GM18868 (cell line): ENCODE measurements around the gene PRDM11.
"Not testable (repeated sequence)": the region's sequence is repeated elsewhere in the genome, so short reads cannot be mapped to it uniquely, and the experiment has no call there.

Source experiments
- ATAC-seq: cut with Tn5 transposase; IDR thresholded peaks from one replicate; pipeline ENCODE4 v1.9.1; 2021; ENCODE audit warnings: mild to moderate bottlenecking, moderate library complexity; ENCODE audit not compliant: unreplicated experiment

PRDM11 gene

DNA sequence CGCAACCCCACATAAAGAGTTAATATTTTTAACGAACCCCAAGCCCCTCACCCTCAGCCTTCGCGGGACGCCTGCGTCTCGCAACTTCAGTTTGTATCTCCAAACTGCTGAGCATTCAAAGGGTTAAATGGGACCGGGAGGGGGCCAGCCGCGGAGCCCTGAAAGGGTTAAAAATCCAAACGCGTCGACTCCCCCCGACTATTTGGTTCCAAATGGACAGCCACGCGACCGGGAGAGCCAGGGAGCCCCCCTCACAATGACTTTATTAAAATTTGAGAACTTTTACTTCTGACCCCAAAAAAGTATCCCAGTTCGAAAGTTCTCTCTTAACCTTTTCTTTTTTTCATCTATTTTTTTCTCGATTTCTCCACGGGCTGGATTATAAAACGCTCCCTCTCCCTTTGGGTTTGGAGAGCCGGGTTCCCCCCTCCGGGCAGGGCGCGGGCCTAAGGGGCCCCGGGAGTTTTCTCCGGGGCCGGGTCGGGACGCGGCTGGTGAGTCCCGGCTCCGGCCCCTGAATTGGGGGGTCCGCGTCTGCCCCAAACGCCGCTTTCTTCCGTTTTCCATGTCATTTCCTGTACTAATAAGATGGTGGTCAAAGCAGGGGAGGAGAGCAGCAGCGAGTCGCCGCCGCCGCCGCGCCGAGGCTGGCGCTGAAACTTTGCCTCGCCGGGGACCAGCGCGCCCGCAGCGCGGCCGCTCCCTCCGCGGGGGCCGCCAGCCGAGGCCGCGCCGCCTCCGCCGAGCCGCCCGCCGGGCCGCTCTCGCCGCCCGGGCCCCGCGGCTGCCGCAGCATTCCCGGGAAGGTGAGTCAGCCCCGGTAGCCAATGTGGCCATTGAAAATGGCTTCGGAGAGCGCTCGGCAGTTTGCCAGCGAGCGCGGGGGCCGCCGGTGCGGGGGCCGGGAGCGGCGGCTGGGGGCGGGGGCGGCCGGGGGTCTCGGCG is at the start of gene PRDM11:
PRDM11 (plus strand) TSS at position 568 of the 945 bp plus-strand sequence. CDS start 35,128 bp downstream, outside the sequence.
- peak; percentile 29 for ATAC-seq

DNA sequence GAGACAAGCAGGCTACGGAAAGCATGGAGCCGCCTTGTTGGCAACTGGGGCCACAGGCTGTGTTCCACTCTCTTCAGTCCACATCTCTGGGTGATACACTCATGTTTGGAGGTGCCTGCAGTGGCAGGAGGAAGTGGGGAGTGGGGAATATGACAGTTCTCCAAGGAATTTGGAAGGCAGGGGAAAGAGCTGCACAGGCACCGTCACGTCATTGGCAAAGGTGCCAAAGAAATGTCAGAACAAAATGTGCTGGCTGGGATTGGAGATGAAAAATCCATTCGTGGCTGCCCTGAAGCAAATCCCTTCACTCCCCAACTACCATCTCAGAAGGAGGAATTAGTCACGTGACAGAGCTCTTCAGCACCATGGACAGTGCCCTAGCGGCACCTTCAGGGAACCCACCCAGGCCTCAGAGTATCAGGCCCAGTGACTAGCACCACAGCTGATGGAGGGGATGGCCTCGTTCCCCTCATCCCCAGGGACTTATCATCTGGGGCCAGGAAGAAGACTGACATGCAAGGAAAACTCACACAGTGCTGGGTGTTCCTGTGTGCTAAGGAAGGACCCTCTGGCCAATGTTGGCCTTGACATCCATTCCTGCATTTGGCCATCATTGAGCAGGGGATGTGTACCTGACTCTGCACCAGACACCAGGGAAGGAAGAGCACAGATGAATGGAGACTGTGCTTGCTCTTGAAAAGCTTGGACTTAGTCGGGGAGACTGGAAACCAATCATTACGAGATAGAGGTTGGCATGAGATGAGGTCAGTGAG is 48.5 kb upstream of the PRDM11 start:
- no peak for ATAC-seq

DNA sequence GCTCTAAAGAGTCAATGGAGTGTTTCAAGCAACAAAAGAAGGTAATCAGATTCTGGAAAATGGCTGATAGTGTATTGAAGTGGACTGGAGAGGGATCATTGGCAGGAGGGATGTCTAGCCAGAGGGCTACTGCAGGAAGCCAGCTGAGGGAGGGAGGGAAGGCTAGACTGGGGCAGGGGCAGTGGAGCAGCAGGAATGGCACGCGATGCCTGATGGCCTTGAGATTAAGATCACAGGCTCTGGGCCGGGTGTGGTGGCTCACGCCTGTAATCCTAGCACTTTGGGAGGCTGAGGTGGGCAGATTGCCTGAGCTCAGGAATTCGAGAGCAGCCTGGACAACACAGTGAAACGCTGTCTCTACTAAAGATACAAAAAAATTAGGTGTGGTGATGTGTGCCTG is 47.5 kb upstream of the PRDM11 start:
- ATAC-seq: no peak

DNA sequence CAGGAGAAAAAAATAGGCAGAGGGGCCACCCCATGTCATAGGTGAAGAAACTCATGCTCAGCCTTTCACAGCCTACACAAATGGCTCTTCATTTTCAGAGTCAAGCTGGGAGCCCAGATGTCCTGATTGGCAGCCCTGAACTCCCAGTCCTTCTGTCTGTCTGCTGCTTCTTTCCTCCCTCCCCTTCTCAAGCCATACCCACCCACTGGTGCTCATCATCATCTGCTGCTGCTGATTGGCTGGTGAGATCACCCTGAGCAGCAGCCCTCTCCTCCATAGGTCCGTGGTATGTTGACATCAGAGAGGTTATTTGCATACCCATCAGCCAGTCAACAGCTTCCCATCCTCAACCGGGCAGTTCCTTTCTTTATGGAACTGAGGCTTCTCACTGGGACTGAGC is 46.1 kb upstream of the PRDM11 start:
- ATAC-seq: no peak

DNA sequence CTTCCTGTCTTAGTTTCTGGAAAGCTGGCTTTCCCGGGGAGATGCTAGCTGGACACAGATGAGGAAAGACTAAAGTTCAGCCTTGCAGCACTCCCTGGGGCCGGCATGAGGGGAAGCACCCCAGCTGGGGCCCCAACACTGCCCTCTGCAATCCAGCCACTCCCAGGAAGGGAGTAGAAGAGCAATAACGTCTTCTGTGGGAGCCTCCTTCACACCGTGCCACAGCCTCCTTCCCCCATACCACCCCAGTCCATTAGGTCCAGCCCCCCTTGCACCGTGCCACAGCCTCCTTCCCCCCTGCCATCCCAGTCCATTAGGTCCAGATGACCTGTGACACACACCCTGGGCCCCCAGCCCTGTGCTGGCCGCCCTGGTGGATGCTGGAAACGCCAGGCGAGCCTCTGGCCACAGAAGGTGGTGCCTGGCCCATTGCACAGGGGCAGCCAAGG is 44.1 kb upstream of the PRDM11 start:
- no peak for ATAC-seq

DNA sequence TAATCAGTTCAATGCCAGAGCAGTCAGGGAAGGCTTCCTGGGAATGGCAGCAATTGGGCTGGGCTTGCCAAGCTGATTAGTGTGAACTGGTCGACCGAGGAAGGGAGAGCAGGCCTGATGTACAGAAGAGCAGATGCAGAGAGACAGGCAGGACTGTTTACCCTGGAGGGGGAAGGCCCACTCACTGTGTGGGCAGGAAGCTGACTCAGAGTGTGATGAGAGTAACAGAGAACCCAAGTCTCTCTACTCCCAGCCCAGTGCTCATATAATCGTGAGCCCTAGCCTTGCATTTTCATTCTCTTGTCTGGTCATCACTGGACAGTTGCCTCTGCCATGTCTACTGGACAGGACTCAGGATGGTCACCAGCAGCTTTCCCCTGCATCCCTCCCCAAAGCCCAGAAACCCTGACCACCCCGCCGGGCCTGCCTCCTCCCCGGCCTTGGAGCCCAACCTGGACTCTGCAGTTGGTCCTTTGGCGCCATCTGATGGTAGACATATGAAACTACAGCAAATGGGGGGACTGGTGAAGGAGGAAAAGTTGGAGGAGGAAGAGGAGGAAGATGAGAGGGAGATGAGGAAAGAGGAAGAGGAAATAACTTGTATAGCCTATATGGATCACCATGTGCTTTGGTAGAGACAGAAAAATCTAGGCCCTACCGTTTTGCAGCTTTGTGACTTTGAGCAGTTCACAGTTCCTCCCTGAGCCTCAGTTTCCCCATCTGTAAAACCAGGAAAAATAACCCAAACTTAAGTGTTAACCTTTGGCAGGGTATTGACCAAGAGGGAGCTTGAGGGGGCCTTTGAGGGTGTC is 43.4 kb upstream of the PRDM11 start:
- ATAC-seq: peak; percentile 82

DNA sequence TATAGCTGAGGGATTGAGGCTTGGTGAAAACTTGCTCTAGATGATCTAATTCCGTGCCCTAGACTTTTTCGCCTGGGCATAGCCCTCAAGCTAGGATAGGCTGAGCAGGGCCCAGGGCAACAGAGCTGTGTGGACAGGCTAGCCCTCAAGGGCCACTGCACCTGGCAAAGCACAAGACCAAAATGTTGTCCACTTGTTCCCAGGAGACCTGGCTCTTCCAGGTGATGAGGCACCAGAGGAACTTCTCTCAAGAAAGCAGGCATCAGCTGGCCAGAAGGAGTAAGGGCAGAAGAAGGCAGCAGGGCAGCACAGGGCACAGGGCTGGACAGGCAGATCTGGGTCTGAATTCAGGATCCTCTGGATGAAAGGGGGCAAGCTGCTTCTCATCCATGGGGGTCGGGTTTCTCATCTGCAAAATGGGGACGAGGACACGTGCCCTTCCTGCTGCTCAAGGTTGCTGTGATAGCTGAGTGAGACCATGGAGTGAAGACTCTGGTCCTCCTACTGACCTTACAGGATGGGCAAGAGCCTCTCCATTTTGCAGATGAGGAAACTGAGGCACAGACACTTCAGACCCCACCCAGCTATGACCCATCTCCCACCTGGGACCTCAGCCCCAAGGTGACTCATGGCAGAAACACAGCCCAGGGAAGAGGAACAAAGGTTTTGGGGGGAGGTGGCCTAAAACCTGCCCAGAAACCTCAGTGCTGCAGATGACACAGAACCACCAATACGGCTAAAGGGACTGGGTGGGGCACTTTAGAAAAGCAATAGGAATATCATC is 42.2 kb upstream of the PRDM11 start:
- no peak for ATAC-seq

DNA sequence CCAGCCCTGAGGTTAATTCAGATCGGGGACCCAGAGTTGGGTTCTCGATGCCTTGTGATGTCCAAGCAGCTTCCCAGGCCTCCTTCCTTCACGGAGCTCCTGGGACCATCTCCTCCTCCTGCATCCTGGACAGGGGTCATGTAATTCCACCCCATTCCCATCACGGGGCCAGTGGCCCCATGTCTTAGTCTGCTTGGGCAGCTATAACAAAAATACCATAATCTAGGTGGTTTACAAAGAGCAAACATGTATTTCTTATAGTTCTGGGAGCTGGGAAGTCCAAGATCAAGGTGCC is 41.7 kb upstream of the PRDM11 start:
- no peak for ATAC-seq

DNA sequence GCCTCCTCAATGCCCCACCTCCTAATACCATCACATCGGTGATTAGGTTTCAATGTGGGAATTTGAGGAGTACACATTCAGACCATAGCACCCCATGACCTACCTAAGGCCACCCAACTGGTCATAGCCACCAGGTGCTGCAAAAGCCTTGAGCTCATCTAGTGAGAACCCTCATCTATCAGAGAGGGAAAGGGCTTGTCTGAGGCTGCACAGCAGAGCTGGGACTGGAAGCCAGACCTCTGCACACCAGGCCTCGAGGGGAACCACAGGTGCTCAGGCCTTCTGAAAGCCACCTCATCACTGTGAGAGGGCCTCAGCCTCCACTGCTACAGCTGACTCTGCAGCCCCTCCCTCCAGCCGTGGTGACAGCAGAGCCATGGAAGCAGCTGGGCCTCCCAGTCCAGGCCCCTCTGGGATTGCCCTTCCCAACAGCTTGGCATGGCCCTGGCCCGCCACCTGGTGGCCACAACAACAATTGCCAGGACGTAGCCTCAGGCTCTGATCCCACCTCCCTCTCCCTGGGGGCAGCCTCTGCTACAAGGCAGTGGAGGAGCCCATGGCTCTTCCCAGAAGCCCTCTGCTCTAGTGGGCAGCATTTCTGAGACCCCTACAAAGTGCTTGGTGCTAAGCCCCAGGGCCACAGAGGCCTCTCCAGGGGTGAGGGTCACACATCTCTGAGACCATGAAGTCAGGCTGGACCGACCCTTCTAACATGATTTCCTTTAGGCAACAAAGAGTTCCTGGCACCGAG is 41.0 kb upstream of the PRDM11 start:
- peak; percentile 65 for ATAC-seq

DNA sequence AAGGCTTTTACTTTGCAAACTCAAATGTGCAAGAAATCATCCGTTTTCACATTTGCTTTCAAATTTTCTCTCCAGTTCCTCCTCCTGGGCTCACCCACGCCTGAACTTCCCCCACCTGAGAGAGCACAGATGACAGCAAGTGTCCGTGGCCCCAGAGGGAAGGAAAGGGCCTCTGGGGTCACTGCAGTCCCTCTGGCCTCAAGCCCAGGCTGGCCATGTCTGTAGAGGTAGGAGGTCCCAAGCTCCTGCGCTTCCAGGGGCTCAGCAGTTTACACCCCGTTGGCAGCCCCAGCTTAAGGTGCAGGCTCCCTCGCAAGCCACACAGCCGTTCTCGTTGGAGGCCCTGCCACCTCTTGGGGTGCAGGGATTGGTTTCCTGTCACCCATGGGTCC is 40.5 kb upstream of the PRDM11 start:
- ATAC-seq: no peak

DNA sequence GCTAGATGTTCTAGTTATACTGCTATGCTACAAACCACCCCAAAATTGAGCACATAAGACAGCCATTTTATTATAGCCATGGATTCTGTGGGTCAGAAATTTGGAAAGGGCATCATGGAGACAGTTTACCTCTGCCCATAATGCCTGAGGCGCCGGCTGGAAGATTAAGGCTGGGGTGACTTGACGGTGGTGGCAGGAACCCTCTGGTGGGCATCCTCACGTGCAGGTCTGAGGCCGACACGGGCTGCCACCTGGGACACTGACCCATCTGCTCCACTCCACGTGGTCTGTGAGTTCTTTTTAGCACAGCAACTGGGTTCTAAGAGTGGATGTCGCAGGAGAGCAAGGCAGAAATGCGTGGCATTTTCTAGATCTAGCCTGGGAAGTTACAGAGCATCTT is 40.0 kb upstream of the PRDM11 start:
- ATAC-seq: no peak

DNA sequence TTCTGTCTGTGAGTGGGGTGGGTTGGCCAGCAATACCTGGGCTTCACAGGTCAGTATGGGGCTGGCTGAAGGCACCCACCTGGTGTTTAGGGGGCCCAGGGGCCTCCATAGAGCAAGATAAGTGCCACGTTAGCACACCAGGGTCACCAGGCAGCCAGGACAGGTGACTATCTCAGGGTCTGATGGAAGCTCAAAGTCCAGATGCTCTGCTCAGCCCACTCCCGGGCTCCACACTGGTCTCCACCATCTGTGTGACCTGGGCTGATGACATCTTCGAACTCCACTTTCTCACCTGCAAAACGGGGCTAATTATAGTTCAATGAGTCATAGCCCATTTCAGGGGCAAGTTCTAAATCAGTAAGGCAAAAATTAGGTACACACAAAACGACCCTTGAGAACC is 39.4 kb upstream of the PRDM11 start:
- no peak for ATAC-seq

DNA sequence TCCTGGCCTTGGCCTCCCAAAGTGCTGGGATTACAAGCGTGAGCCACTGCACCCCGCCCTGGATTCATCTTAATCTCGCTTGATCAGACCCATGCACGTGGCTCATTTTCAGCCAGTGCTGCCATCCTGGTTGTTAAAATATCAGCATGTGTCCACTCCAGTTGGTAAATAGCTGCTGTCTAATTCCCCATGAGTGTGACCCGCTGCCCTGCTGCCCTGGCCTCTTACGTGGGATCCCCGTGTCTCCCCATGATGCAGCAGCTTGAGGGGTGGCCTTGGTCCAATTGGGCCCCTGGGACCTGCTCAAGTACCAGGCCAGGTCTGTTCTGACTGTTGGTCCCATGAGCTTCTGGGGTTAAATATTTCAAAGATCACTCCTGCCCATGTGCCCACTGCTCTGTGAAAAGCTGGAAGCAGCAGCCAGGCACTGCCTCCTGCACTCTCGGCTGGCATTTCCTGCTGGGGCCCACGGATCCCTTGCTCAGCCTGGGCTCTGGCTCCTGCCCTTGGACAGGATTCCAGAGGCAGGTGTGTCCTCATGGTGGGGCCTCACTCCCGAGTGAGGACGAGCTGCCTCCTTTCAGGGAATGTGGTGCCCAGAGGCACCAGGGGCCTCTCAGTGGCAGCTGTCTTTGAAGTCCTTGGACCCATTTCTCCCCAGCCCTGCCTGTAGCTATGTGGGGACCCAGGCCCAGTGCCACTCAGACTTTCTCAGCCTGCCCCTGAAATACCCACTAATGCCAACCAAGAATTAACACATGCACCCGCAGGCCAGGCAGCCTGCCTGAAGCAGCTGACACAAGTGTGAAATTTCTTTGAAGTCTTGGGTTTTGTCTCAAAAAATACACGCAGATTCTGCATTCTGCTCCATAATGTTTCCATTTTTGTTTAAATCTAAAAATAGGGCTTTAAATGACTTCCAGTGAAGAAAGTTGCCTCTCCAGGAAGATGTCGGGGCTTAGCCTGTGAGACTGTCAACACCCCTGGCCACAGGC is 38.1 kb upstream of the PRDM11 start:
- no peak for ATAC-seq

DNA sequence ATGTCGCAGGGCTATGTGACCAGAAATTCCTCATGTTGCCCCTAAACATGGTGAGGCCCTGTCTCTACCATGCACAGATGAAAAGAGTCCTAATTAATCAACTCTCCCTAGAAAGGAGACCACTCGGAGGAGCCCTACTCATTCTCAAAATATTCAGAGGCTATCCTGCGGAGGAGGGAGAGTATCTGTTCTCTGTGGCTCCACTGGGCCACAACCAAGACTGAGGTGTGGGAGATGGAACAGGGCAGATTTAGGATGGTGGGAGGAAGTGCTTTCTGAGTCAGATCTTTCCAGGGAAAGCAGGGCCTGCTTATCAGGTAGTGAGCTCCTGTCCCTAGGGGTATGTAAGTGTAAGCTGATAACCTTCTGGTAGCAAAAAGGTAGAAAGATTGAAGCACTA is 37.0 kb upstream of the PRDM11 start:
- ATAC-seq: no peak

DNA sequence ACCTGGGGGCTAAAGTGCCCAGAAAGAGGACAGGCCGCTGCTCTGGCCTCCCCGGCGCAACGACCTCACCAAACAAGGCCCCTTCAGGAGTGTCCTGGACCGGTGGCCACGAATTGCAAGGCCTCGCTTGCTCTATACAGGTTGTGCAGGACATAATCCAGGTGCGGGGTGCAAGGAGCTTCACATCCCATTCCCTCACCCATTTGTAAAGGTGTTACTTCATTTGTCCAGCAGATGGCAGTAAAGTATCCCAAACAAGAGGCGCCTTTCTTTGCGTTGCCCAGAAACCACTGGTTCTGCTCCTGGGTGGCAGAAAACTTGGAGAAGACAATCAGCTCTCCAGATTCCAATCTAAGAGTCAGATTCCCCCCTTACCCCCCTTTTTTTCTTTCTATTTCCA is 35.9 kb upstream of the PRDM11 start:
- ATAC-seq: no peak

DNA sequence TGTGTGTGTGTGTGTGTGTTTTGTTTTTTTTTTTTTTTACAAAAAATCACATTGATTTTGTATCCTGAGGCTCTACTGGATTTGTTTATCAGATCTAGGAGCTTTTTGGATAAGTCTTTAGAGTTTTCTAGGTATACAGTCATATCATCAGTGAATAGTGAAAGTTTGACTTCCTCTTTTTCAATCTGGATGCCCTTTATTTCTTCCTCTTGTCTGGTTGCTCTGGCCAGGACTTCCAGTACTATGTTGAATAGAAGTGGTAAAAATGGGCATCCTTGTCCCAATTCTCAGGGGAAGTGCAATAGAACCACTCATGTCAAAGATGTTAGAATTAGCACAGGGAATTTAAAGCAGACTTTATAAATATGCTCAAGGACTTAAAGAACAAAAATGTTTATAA is 32.6 kb upstream of the PRDM11 start:
- no peak for ATAC-seq

DNA sequence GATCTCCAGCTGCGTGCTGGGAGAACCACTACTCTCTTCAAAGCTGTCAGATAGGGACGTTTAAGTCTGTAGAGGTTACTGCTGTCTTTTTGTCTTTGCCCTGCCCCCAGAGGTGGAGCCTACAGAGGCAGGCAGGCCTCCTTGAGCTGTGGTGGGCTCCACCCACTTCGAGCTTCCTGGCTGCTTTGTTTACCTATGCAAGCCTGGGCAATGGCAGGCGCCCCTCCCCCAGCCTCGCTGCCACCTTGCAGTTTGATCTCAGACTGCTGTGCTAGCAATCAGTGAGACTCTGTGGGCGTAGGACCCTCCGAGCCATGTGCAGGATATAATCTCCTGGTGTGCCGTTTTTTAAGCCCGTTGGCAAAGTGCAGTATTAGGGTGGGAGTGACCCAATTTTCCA is 18.6 kb upstream of the PRDM11 start:
- ATAC-seq: not testable (repeated sequence)

DNA sequence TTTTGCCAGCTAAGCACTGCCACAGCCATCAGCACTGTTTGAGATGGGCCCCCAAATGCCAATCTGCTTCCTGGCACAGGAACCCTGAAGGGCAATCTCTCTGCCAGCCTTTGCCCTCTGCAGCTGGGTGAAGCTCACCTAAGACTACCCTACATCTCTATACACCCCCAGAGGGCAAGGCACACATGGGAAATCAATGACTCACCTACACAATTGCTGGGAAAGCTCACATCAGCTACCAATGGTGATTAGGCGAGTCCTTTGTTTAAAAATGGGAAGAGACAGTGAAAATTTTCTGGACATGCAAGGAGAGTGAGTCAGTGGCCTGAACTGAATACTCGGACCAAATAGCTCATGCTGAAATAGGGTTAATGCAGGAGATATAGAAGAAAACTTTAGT is 12.6 kb upstream of the PRDM11 start:
- ATAC-seq: no peak

DNA sequence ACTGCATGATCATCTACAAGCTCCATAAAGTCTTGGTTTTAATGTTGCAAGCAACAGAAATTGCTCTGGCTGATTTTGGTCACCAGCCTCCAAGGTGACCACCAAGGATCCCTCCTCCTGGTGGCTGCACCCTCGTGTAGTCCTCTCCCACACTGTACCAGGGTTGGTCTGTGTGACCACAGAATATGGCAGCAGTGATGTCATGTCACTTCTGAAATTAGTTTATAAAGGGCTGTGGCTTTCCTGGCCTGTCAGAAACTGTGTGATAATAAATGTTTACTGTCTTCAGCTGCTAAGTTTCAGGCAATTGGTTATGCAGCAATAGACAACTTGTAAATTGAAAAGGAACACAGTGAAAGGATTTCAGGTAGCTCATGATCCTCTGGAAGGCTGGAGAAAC is 5.3 kb upstream of the PRDM11 start:
- ATAC-seq: peak; percentile 64
